COLO829 (cell line): ENCODE results near the gene OXGR1.
"Not testable (repeated sequence)": the region's sequence is repeated elsewhere in the genome, so short reads cannot be mapped to it uniquely, and the experiment has no call there.

Source experiments
- DNase-seq: peaks from one replicate; pipeline ENCODE4 v3.0.0; 2012; ENCODE audit warnings: low spot score

The OXGR1 gene

GRCh38 chr13:96994017-96994857 lies at the start of gene OXGR1:
OXGR1 (minus strand) TSS chr13:96994476; CDS start chr13:96987759, 6,717 bp downstream.
- no peak for DNase-seq

GRCh38 chr13:97043302-97043701 lies 49.0 kb upstream of the OXGR1 start:
- no peak for DNase-seq

- DNase-seq: peak; percentile 76
Observed at GRCh38 chr13:97030705-97031452, 36.6 kb upstream of the OXGR1 start.

GRCh38 chr13:97028441-97029299 lies 34.4 kb upstream of the OXGR1 start:
- peak; percentile 77 for DNase-seq

GRCh38 chr13:97027162-97027554 lies 32.9 kb upstream of the OXGR1 start:
- no peak for DNase-seq

- no peak for DNase-seq
Observed at GRCh38 chr13:97026531-97027161, 32.4 kb upstream of the OXGR1 start.

GRCh38 chr13:97023812-97024211 lies 29.5 kb upstream of the OXGR1 start:
- DNase-seq: not testable (repeated sequence)

GRCh38 chr13:97023117-97023516 lies 28.8 kb upstream of the OXGR1 start:
- DNase-seq: no peak

GRCh38 chr13:97021241-97021640 lies 27.0 kb upstream of the OXGR1 start:
- DNase-seq: no peak

GRCh38 chr13:97020689-97021240 lies 26.5 kb upstream of the OXGR1 start:
- no peak for DNase-seq

- DNase-seq: no peak
Observed at GRCh38 chr13:97020194-97020593, 25.9 kb upstream of the OXGR1 start.

GRCh38 chr13:97019236-97019635 lies 25.0 kb upstream of the OXGR1 start:
- no peak for DNase-seq

- no peak for DNase-seq
Observed at GRCh38 chr13:97018029-97018819, 23.9 kb upstream of the OXGR1 start.

- DNase-seq: no peak
Observed at GRCh38 chr13:97017322-97017721, 23.0 kb upstream of the OXGR1 start.

- DNase-seq: no peak
Observed at GRCh38 chr13:97015661-97016350, 21.5 kb upstream of the OXGR1 start.

GRCh38 chr13:97012251-97013048 lies 18.2 kb upstream of the OXGR1 start:
- DNase-seq: no peak

GRCh38 chr13:97011446-97012131 lies 17.3 kb upstream of the OXGR1 start:
- no peak for DNase-seq

GRCh38 chr13:97008643-97009042 lies 14.4 kb upstream of the OXGR1 start:
- DNase-seq: no peak
